ENCODE data around the gene TRIP6. TPM values are rescaled to one million over a fixed set of nuclear protein-coding genes. Genes with fewer than 3 reads are reported as not detected.

TRIP6 gene
- total and polyA plus RNA-seq, 2 of the 8 experiments (the other 6 are each of a cell fraction or from before 2014, with no cell fraction given): 88.4 to 103 TPM

DNA sequence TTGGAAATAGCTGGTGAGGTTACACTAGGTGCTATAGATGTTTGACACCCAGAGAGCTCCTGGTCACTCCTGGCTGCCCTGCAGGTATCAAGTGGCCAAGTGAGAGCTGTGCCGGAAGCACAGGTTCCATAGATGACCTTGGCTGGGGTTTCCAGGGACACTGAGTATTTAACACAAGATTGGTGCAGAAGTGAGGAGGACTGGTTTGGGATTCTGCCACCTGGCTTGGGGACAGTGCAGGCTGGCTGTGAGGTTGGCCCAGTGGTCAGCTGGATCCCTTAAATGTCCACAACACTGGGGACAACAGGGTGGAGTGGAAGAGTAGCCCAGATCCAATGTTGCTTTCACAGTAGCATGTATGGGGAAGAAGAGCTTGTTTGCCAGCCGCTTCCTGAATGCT is 33.8 kb downstream of the TRIP6 start:
- Histone ChIP-seq H3K18ac (ENCODE audit: extremely low read depth, low read length) (no peak overlapping the region; the same call in 1 of the 2 replicates), H2BK20ac (ENCODE audit: low read length) (no peak overlapping the region), H3K79me1 (ENCODE audit: low read depth, low read length) (no peaks in the 10 kb centered on the region), H2BK12ac (ENCODE audit: low read depth, low read length) (no peak overlapping the region), H4K91ac (replicated peaks; ENCODE audit: insufficient read length, low read length) (no peak overlapping the region), H3K14ac (ENCODE audit: insufficient read length) (no peak overlapping the region), H3K27ac (ENCODE audit: low read depth, low read length) (no peak overlapping the region), H3K27me3 (replicated peaks in 1 of 4; ENCODE audit: control insufficient read depth in 3 of 4, extremely low read depth in 1 of 4, insufficient read depth in 3 of 4, low read length in 3 of 4) (peaks cover 8 to 14% (median 11%) of the 10 kb centered on the region in 4 experiments), H3K36me3 (ENCODE audit: control insufficient read depth in 2 of 4, insufficient read depth in 4 of 4, low read length in 3 of 4) (no peaks in the 10 kb centered on the region), H3K4ac (replicated peaks; ENCODE audit: insufficient read length, low read depth, low read length) (no peak overlapping the region), H3K79me2 (ENCODE audit: control insufficient read depth in 1 of 2, insufficient read depth in 2 of 2, low read length in 2 of 2) (no peaks in the 10 kb centered on the region), H3K56ac (replicated peaks; ENCODE audit: insufficient read length, low read depth, low read length) (no peak overlapping the region), H3K4me2 (ENCODE audit: insufficient read depth in 1 of 2, low read depth in 2 of 2, low read length in 2 of 2) (no peak overlapping the region), H4K8ac (ENCODE audit: extremely low read depth, insufficient read depth, low read length) (no peak overlapping the region), H3K4me3 (ENCODE audit: extremely low read depth in 1 of 4, insufficient read depth in 2 of 4, low read depth in 3 of 4, low read length in 4 of 4) (no peak overlapping the region), H3K23me2 (ENCODE audit: low read depth, low read length) (peaks cover 5% of the 10 kb centered on the region; the same call in 1 of the 2 replicates), H3K9me3 (ENCODE audit: insufficient read depth in 2 of 2, low read depth in 1 of 2, low read length in 1 of 2) (no peaks in the 10 kb centered on the region), H2BK5ac (ENCODE audit: low read depth, low read length) (no peak overlapping the region), H3K4me1 (replicated peaks in 1 of 4; ENCODE audit: control insufficient read depth in 3 of 4, insufficient read depth in 4 of 4, low read length in 3 of 4) (peaks cover 0 to 5% (median 3%) of the 10 kb centered on the region in 4 experiments; a peak in 6 of 7 replicates), H3K9ac (replicated peaks in 1 of 4; ENCODE audit: extremely low read depth in 1 of 4, low read depth in 3 of 4, low read length in 3 of 4) (no peak overlapping the region), H2AFZ (ENCODE audit: low read length) (no peak overlapping the region), H2BK15ac (ENCODE audit: low read length) (no peak overlapping the region), H4K5ac (ENCODE audit: insufficient read length, low read depth, low read length) (no peak overlapping the region), H4K20me1 (replicated peaks in 1 of 2; ENCODE audit: control insufficient read depth in 1 of 2, insufficient read depth in 2 of 2, low read length in 2 of 2) (peaks cover 0 to 5% of the 10 kb centered on the region in 2 experiments), H2AK5ac (ENCODE audit: low read depth, low read length) (peak overlapping the region; percentile 39; the same call in 1 of the 2 replicates), H2BK120ac (replicated peaks; ENCODE audit: low read depth, low read length) (no peak overlapping the region), H3K23ac (ENCODE audit: insufficient read length) (no peak overlapping the region)
- ChIA-PET CTCF (ENCODE audit: partially characterized antibody) (interaction anchor here (0.7 to 3.0 kb wide), 4 partner anchors 46 to 176 kb away, joined by 3 to 6 read pairs (median 4); no protein-coding TSS in a partner anchor), POLR2A (ENCODE audit: partially characterized antibody) (interaction anchor here (0.6 to 1.6 kb wide), 3 partner anchors 26 to 116 kb away, joined by 3 to 5 read pairs (median 3); partner anchors contain the start of gene SRRT)
- DNase-seq (ENCODE audit: low read depth in 1 of 2, low spot score in 2 of 2) (no peak), FAIRE-seq (no peak)
- 92% methylated on average over 2 of the region's 2 CpGs; no CpG with 5 or more reads in 1 of the 2 experiments for WGBS, 2 experiments (ENCODE audit: extremely low coverage in 1 of 2, insufficient coverage in 1 of 2, insufficient read length in 1 of 2, insufficient replicate concordance in 2 of 2, low coverage in 1 of 2, low lambda C conversion rate in 2 of 2, missing lambda C conversion rate in 1 of 2)
- no peak for TF ChIP-seq TEAD4 (IDR thresholded peaks at IDR 0.05; ENCODE audit: low read depth, low read length)
- TF ChIP-seq MAX (IDR thresholded peaks at IDR 0.05): no peak
- no peak for TF ChIP-seq POLR2AphosphoS5 (IDR thresholded peaks at IDR 0.05; ENCODE audit: low read depth, low read length)
- TF ChIP-seq SP1 (IDR thresholded peaks at IDR 0.05; ENCODE audit: low read depth, low read length): no peak
- no peak for TF ChIP-seq KDM4A (IDR thresholded peaks at IDR 0.05; ENCODE audit: low read depth, low read length, severe bottlenecking)
- no peak for TF ChIP-seq JUND (IDR thresholded peaks at IDR 0.05; ENCODE audit: low read length)
- TF ChIP-seq GABPA (IDR thresholded peaks at IDR 0.05; ENCODE audit: borderline replicate concordance, insufficient read depth, low read length): no peak
- no peak for TF ChIP-seq SP4 (IDR thresholded peaks at IDR 0.05; ENCODE audit: low read length)
- TF ChIP-seq KDM5A (IDR thresholded peaks at IDR 0.05; ENCODE audit: low read length): no peak
- TF ChIP-seq RBBP5 (IDR thresholded peaks at IDR 0.05; ENCODE audit: borderline replicate concordance, low read depth, low read length): no peak
- TF ChIP-seq CTBP2 (IDR thresholded peaks at IDR 0.05; ENCODE audit: borderline replicate concordance, insufficient read depth, insufficient read length, low read length): no peak
- TF ChIP-seq, protein P1, sequence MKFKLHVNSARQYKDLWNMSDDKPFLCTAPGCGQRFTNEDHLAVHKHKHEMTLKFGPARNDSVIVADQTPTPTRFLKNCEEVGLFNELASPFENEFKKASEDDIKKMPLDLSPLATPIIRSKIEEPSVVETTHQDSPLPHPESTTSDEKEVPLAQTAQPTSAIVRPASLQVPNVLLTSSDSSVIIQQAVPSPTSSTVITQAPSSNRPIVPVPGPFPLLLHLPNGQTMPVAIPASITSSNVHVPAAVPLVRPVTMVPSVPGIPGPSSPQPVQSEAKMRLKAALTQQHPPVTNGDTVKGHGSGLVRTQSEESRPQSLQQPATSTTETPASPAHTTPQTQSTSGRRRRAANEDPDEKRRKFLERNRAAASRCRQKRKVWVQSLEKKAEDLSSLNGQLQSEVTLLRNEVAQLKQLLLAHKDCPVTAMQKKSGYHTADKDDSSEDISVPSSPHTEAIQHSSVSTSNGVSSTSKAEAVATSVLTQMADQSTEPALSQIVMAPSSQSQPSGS (IDR thresholded peaks at IDR 0.05; ENCODE audit: low read length): no peak
